Aorta (tissue), 5 donors: ENCODE data around the gene PEMT. TPM values are rescaled to one million over a fixed set of nuclear protein-coding genes. Genes with fewer than 3 reads are reported as not detected.

Experiments used
- ATAC-seq: fragments of 200-7000 bp; cut with Tn5 transposase; one replicate; pipeline ENCODE4 v1.9.1; 2022; ENCODE audit warnings: moderate library complexity; ENCODE audit not compliant: low FRiP score
- DNase-seq, 2 donors: peaks; one replicate each; pipeline ENCODE4 v3.0.0-alpha.2; 2020
- H3K27ac ChIP-seq, 2 donors: one replicate each; pipeline ENCODE4 v1.5.1; 2013; ENCODE audit warnings: low read length in 2 of 2, mild to moderate bottlenecking in 2 of 2, moderate library complexity in 2 of 2, control low read depth in 1 of 2, inconsistent platforms in 1 of 2, low read depth in 1 of 2
- H3K27me3 ChIP-seq, 2 donors: one replicate each; pipeline ENCODE4 v1.6.1; 2013; ENCODE audit warnings: control low read depth in 1 of 2, low read length in 1 of 2, mild to moderate bottlenecking in 1 of 2, moderate library complexity in 1 of 2; ENCODE audit not compliant: insufficient read depth in 2 of 2, control insufficient read depth in 1 of 2
- H3K36me3 ChIP-seq, 2 donors: one replicate each; pipeline ENCODE4 v1.6.1; 2013; ENCODE audit warnings: control low read depth in 1 of 2, low read length in 1 of 2, mild to moderate bottlenecking in 1 of 2; ENCODE audit not compliant: insufficient read depth in 2 of 2, control insufficient read depth in 1 of 2
- H3K4me1 ChIP-seq, 2 donors: one replicate each; pipeline ENCODE4 v1.6.1; 2013; ENCODE audit warnings: low read length in 2 of 2, control low read depth in 1 of 2, mild to moderate bottlenecking in 1 of 2, moderate library complexity in 1 of 2; ENCODE audit not compliant: insufficient read depth in 2 of 2, control insufficient read depth in 1 of 2
- H3K4me3 ChIP-seq, 2 donors: one replicate each; pipeline ENCODE4 v1.5.1; 2013; ENCODE audit warnings: low read length in 2 of 2, control low read depth in 1 of 2, mild to moderate bottlenecking in 1 of 2
- H3K9me3 ChIP-seq: one replicate; pipeline ENCODE4 v1.6.1; 2013; ENCODE audit warnings: mild to moderate bottlenecking, low read length; ENCODE audit not compliant: control insufficient read depth
- WGBS, 2 donors: extraction: QIAGEN DNeasy Blood & Tissue Kit; methylation state at CpG; one replicate each; pipeline ENCODE4 v1.1.7; 2013; 5-methylcytosine and 5-hydroxymethylcytosine counted together
- intact Hi-C, 2 donors: fragments of 100-400 bp; cut with DNase I; formaldehyde crosslinking; loops; one replicate each; pipeline versions ENCODE4 v1.14.2 to v1.15.0; 2022
- polyA plus RNA-seq, 2 donors: library from polyadenylated mRNA; stranded (reverse); fragments of 200-250 nt; gene quantifications; one replicate each; pipeline ENCODE4 v1.2.3, GENCODE V29; 2013
- total RNA-seq, 2 donors: library from RNA; stranded (reverse); fragmentation: NEBNext Ultra II Directional; extraction: Animal tissue kit (Norgen Biotek cat#: 25700); gene quantifications; one replicate each; pipeline ENCODE4 v1.2.1, GENCODE V29; 2021
- donor health status: healthy with polysubstance abuse.
- donor health status: Bipolar disorder and iron deficiency.
- donor health status: DM: no; HTN: no; CAD: no.
- donor health status: DM: no; HTN: no; CAD: no.
- donor health status: DM: yes; HTN: yes; CAD: no.

The PEMT gene
- total and polyA plus RNA-seq, 4 donors = 4.5 to 23.8 (median 16.5) TPM

DNA sequence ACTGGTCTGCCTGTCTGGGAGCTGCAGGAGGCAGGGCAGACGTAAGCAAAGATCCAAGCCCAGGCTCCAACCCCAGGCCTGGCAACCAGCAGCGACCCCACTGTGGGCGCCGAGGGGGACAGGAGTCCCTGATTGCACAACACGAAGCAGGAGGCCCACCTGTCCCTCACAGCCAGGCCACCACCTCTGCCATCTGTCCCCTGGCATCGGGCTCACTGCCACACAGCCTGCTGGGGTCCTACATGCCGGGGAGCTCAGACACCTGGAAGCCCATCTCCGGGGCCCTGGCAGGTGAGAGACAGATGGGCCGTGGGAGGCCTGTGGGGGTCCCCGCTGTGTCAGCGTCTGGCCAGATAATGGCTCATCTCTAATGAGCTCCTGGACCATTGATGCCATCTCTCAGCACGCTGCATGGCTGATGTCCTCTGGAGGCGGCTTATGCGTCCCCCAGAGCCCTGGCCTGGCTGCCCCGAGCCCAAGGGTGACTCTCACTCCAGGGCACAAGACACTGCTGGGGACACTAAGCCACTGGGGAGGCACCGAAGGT is 84.0 kb downstream of the PEMT start:
- Histone ChIP-seq H3K27ac (no peak overlapping the region), H3K9me3 (no peaks in the 10 kb centered on the region), H3K4me3 (no peak overlapping the region), H3K36me3 (no peaks in the 10 kb centered on the region), H3K4me1 (no peaks in the 10 kb centered on the region), H3K27me3 (no peaks in the 10 kb centered on the region)
- ATAC-seq = no peak
- WGBS, 2 donors = 89 to 90% methylated on average over 16 of the region's 16 CpGs
- intact Hi-C loops = no loop called here
- DNase-seq = peak; percentile 38 to 65

- H3K9me3 ChIP-seq = no peaks in the 10 kb centered on the region
- intact Hi-C loops = no loop called here
- H3K36me3 ChIP-seq = no peaks in the 10 kb centered on the region
- DNase-seq (peak; percentile 44 to 76), ATAC-seq (no peak)
- H3K4me3 ChIP-seq = no peak overlapping the region
- H3K27me3 ChIP-seq = no peaks in the 10 kb centered on the region
- H3K27ac ChIP-seq = no peak overlapping the region
- WGBS, 2 donors = 79 to 85% methylated on average over 16 to 17 of the region's 17 CpGs
- no peaks in the 10 kb centered on the region for H3K4me1 ChIP-seq
Measured at GRCh38 chr17:17506893-17507464, 84.5 kb downstream of the PEMT start.

- Histone ChIP-seq H3K36me3 (no peaks in the 10 kb centered on the region), H3K4me3 (no peak overlapping the region), H3K9me3 (no peaks in the 10 kb centered on the region), H3K4me1 (no peaks in the 10 kb centered on the region), H3K27me3 (no peaks in the 10 kb centered on the region), H3K27ac (no peak overlapping the region)
- peak in 1 of 2 donors; percentile 46 for DNase-seq
- ATAC-seq = no peak
- 91 to 96% methylated on average over 20 to 22 of the region's 22 CpGs for WGBS, 2 donors
- intact Hi-C loops = no loop called here
Measured at GRCh38 chr17:17506181-17506741, 85.2 kb downstream of the PEMT start.

DNA sequence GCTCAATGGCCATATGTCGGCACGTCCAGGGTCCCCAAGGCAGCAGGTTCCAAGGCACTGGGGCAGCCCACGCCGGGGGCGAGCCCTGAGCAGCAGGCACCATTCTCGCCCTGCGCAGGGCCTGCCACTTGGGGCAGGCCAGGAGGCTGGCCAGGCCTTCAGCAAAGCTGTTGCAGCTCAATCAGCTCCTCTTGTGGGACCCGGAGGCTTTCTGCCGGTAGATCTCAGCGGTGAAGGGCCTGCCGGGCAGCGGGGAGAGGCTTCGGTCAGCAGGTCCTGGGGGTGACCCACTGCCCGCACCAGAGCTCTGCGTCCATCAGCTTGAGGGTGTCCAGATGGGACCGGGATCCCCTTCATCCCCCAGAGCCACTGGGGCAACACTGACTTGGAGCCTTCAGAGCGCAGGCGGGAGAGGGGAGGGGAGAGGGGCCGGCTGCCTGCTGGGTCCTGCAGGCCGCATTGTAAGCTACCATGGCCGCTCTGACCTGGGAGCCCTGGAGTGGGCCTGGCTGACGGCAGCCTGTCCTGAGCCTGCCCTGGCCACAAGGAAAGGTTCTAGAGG is 85.8 kb downstream of the PEMT start:
- 92 to 94% methylated on average over 20 to 22 of the region's 22 CpGs for WGBS, 2 donors
- ATAC-seq (no peak), DNase-seq (peak in 1 of 2 donors; percentile 21)
- Histone ChIP-seq H3K27me3 (no peaks in the 10 kb centered on the region), H3K4me3 (no peak overlapping the region), H3K36me3 (no peaks in the 10 kb centered on the region), H3K9me3 (no peaks in the 10 kb centered on the region), H3K27ac (no peak overlapping the region), H3K4me1 (no peaks in the 10 kb centered on the region)
- intact Hi-C loops = no loop called here

GRCh38 chr17:17505151-17505550 is 86.4 kb downstream of the PEMT start:
- ATAC-seq (no peak), DNase-seq (no peak)
- intact Hi-C loops = no loop called here
- Histone ChIP-seq H3K36me3 (no peaks in the 10 kb centered on the region), H3K9me3 (no peaks in the 10 kb centered on the region), H3K27ac (no peak overlapping the region), H3K4me3 (no peak overlapping the region), H3K27me3 (no peaks in the 10 kb centered on the region), H3K4me1 (no peaks in the 10 kb centered on the region)
- WGBS, 2 donors = 96 to 97% methylated on average over 5 of the region's 5 CpGs

DNA sequence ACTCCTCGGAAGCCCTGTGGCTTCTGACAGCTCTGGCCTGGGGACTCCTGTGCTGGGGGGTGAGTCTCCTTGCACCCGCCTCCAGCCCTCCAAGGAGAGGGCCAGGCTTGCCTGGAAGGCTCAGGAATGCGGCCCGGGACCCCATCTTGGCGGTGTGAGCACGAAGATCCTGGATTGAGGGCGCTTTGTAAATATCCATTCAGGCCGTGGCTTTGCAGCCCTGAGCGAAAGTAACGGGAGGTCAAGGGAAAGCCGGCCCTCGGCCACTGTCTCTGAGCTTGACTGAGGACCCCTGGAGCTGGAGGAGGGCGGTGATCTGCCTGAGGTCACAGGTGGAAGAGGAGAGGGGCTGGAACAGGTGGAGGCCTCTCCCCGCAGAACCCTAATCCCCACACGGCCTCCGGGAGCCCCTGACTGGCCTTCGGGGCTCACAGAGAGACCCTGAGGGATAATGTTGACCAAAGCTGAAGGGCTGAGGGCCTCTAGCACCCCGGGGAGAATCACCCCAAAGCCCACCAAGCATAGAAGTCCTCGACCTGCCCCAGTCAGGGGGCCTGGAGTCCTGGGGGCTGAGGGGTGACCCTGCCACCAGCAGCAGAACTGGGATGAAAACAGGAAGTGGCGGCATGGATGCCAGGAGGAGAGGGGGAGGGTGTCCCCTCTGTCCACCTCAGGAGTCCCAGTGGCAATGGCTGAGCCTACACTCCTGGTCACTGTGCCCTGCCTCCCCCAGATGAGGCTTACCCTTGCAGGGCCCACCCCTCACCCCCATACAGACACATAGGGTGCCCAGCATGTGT is 87.0 kb downstream of the PEMT start:
- intact Hi-C loops = no loop called here

GRCh38 chr17:17503566-17504130 is 87.9 kb downstream of the PEMT start:
- ATAC-seq (no peak), DNase-seq (peak; percentile 46 to 69)
- WGBS, 2 donors = 10 to 30% methylated on average over 6 to 7 of the region's 7 CpGs
- no peaks in the 10 kb centered on the region for H3K9me3 ChIP-seq
- H3K4me1 ChIP-seq = no peaks in the 10 kb centered on the region
- H3K36me3 ChIP-seq = no peaks in the 10 kb centered on the region
- no peak overlapping the region for H3K4me3 ChIP-seq
- intact Hi-C loops = no loop called here
- H3K27ac ChIP-seq = no peak overlapping the region
- H3K27me3 ChIP-seq = no peaks in the 10 kb centered on the region

More for the DNA sequence above, 87.0 kb downstream of the PEMT start:
- Histone ChIP-seq H3K4me3 (no peak overlapping the region), H3K27ac (no peak overlapping the region), H3K27me3 (no peaks in the 10 kb centered on the region), H3K4me1 (no peaks in the 10 kb centered on the region), H3K9me3 (no peaks in the 10 kb centered on the region), H3K36me3 (no peaks in the 10 kb centered on the region)
- DNase-seq (peak in 1 of 2 donors; percentile 44), ATAC-seq (no peak)
- WGBS, 2 donors = 88 to 90% methylated on average over 20 of the region's 20 CpGs

DNA sequence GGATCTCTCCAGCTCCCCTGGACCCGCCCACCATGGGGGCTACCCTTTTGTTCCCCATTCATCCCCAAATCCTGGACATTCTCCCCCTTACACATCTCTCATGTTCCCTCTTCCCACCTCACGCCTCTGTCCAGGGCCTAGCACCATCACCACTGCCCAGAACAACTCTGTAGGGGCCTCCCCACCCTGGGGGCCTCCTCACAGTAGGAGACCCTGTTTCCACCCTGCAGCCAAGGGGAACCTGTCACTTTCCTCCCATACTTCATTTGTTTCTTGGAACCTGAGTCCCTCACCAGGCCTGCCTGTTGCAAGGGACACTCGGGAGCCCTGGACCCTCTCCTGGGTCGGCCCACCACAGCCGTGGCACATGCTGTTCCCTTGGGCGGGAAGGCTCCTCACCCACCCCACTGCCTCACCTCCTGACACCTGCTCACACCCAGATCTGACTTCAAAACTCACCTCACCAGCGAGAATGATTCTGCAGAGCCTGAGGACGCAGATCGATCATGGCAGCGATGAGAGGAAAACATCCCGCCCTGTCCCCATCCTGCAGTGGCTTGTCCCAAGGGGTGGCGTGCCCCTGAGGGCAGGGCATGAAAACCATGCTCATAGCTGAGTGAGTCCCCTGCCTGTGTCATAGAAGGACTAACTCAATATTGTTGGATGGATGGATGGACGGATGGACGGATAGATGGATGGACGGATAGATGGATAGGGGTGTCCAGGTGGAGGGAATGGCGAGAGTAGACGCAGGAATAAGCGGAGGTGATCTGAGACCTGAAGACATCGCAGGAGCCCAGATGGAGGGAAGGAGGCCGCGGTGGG is 88.6 kb downstream of the PEMT start:
- no peaks in the 10 kb centered on the region for H3K27me3 ChIP-seq
- no peak overlapping the region for H3K4me3 ChIP-seq
- no peaks in the 10 kb centered on the region for H3K36me3 ChIP-seq
- intact Hi-C loops = no loop called here
- peak; percentile 29 to 58 for DNase-seq
- WGBS, 2 donors = 92 to 93% methylated on average over 21 of the region's 21 CpGs
- H3K4me1 ChIP-seq = no peaks in the 10 kb centered on the region
- H3K27ac ChIP-seq = no peak overlapping the region
- H3K9me3 ChIP-seq = no peaks in the 10 kb centered on the region
- ATAC-seq = no peak
